Gastrocnemius medialis (tissue), 4 donors: ENCODE measurements around the gene MEN1. TPM values are rescaled to one million over a fixed set of nuclear protein-coding genes. Genes with fewer than 3 reads are reported as not detected.

ENCODE experiments used
- ATAC-seq, 2 donors: fragments of 150-250 bp; one replicate each; pipeline ENCODE4 v1.9.1; 2016
- DNase-seq, 2 donors: peaks; one replicate each; pipeline ENCODE4 v3.0.0-alpha.2; 2019
- H3K27ac ChIP-seq, 4 donors: fragments of 200-600 bp; sonication (generic); 1 replicate in 1 of 4; 2 replicates in 3 of 4; pipeline ENCODE4 v1.5.1; 2016 to 2018; ENCODE audit warnings: mild to moderate bottlenecking in 2 of 4, moderate library complexity in 1 of 4
- H3K27me3 ChIP-seq, 3 donors: fragments of 200-600 bp; sonication (generic) in 2 of 3; 1 replicate in 1 of 3; 2 replicates in 2 of 3; pipeline versions ENCODE4 v1.5.1 to v1.6.0; 2016 to 2019; ENCODE audit warnings: mild to moderate bottlenecking in 1 of 3, moderate library complexity in 1 of 3
- H3K36me3 ChIP-seq, 2 donors: fragments of 200-600 bp; sonication (generic) in 1 of 2; one replicate each; pipeline ENCODE4 v1.5.1; 2017 to 2018
- H3K4me1 ChIP-seq, 2 donors: fragments of 200-600 bp; sonication (generic) in 1 of 2; one replicate each; pipeline ENCODE4 v1.5.1; 2016 to 2017; ENCODE audit warnings: mild to moderate bottlenecking in 2 of 2
- H3K4me3 ChIP-seq, 4 donors: fragments of 200-600 bp; sonication (generic) in 3 of 4; 1 replicate in 1 of 4; 2 replicates in 3 of 4; pipeline ENCODE4 v1.5.1; 2016 to 2019; ENCODE audit warnings: mild to moderate bottlenecking in 2 of 4
- H3K9me3 ChIP-seq, 3 donors: fragments of 200-600 bp; sonication (generic) in 2 of 3; 1 replicate in 1 of 3; 2 replicates in 2 of 3; pipeline ENCODE4 v1.5.1; 2016 to 2019
- POLR2A ChIP-seq, 2 donors: fragments of 450-650 bp; IDR thresholded peaks; one replicate each; pipeline ENCODE4 v1.6.1; 2017; ENCODE audit warnings: antibody characterized with exemption in 2 of 2, mild to moderate bottlenecking in 2 of 2, moderate library complexity in 2 of 2
- in situ Hi-C, 4 donors: fragments of 200-750 bp; cut with MboI; loops; one replicate each; pipeline versions ENCODE4 v1.15.0 to v1.8.0; 2017; ENCODE audit warnings: low sequenced_read_pairs in 4 of 4
- intact Hi-C: fragments of 100-400 bp; cut with DNase I; formaldehyde crosslinking; loops from one replicate; pipeline ENCODE4 v1.15.1; 2023; ENCODE audit warnings: low total_unique reads
- total RNA-seq, 4 donors: library from RNA; depleted of rRNA; stranded (reverse); fragments of >200 nt; gene quantifications; one replicate each; pipeline versions ENCODE4 v1.1.0 to v1.2.3, GENCODE V29; 2016
- TF ChIP-seq, protein P1 (sequence below), 5 experiments: fragments of 450-650 bp in 3 of 5; fragments of 200-600 bp in 2 of 5; sonication (generic) in 2 of 5; IDR thresholded peaks in 4 of 5; conservative IDR thresholded peaks in 1 of 5; 1 replicate in 4 of 5; 2 replicates in 1 of 5; pipeline ENCODE4 v1.5.1; 2016 to 2019; ENCODE audit warnings: antibody characterized with exemption in 5 of 5, mild to moderate bottlenecking in 3 of 5, moderate library complexity in 3 of 5

The MEN1 gene
- total RNA-seq, 4 donors from 2014 or later, result 7.4 to 12.2 (median 9.8) TPM

GRCh38 chr11:64834723-64835615, 24.6 kb upstream of the MEN1 start:
- no peak overlapping the region for H3K27ac ChIP-seq
- H3K4me1 ChIP-seq, result no peaks in the 10 kb centered on the region
- intact Hi-C loops (no loop called here), in situ Hi-C loops (no loop called here)
- DNase-seq (no peak), ATAC-seq (no peak)
- H3K36me3 ChIP-seq, result no peaks in the 10 kb centered on the region
- H3K9me3 ChIP-seq, result no peaks in the 10 kb centered on the region
- H3K4me3 ChIP-seq, result no peak overlapping the region
- TF ChIP-seq, protein P1, sequence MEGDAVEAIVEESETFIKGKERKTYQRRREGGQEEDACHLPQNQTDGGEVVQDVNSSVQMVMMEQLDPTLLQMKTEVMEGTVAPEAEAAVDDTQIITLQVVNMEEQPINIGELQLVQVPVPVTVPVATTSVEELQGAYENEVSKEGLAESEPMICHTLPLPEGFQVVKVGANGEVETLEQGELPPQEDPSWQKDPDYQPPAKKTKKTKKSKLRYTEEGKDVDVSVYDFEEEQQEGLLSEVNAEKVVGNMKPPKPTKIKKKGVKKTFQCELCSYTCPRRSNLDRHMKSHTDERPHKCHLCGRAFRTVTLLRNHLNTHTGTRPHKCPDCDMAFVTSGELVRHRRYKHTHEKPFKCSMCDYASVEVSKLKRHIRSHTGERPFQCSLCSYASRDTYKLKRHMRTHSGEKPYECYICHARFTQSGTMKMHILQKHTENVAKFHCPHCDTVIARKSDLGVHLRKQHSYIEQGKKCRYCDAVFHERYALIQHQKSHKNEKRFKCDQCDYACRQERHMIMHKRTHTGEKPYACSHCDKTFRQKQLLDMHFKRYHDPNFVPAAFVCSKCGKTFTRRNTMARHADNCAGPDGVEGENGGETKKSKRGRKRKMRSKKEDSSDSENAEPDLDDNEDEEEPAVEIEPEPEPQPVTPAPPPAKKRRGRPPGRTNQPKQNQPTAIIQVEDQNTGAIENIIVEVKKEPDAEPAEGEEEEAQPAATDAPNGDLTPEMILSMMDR (IDR thresholded peaks at IDR 0.05 in 4 of 5, conservative IDR thresholded peaks at IDR 0.05 in 1 of 5), result no peak
- TF ChIP-seq POLR2A (IDR thresholded peaks at IDR 0.05), result no peak
- H3K27me3 ChIP-seq, result no peaks in the 10 kb centered on the region

- Histone ChIP-seq H3K27ac (no peak overlapping the region), H3K36me3 (no peaks in the 10 kb centered on the region), H3K27me3 (no peaks in the 10 kb centered on the region), H3K4me1 (no peaks in the 10 kb centered on the region), H3K9me3 (no peaks in the 10 kb centered on the region), H3K4me3 (no peak overlapping the region)
- TF ChIP-seq, protein P1 (IDR thresholded peaks at IDR 0.05 in 4 of 5, conservative IDR thresholded peaks at IDR 0.05 in 1 of 5), result no peak
- TF ChIP-seq POLR2A (IDR thresholded peaks at IDR 0.05), result no peak
- ATAC-seq (no peak), DNase-seq (no peak)
- intact Hi-C loops, result no loop called here
- in situ Hi-C loops, result no loop called here
Observed at GRCh38 chr11:64834031-64834722, 23.8 kb upstream of the MEN1 start.

- Histone ChIP-seq H3K27ac (no peak overlapping the region), H3K4me1 (no peaks in the 10 kb centered on the region), H3K36me3 (no peaks in the 10 kb centered on the region), H3K9me3 (no peaks in the 10 kb centered on the region), H3K4me3 (no peak overlapping the region), H3K27me3 (no peaks in the 10 kb centered on the region)
- TF ChIP-seq POLR2A (IDR thresholded peaks at IDR 0.05), result no peak
- TF ChIP-seq, protein P1 (IDR thresholded peaks at IDR 0.05 in 4 of 5, conservative IDR thresholded peaks at IDR 0.05 in 1 of 5), result no peak
- ATAC-seq (no peak), DNase-seq (no peak)
- in situ Hi-C loops, result no loop called here
- intact Hi-C loops, result no loop called here
Observed at GRCh38 chr11:64833509-64833908, 23.2 kb upstream of the MEN1 start.

GRCh38 chr11:64833198-64833502, 22.8 kb upstream of the MEN1 start:
- intact Hi-C loops, result no loop called here

More at GRCh38 chr11:64833198-64833502, 22.8 kb upstream of the MEN1 start:
- Histone ChIP-seq H3K4me3 (no peak overlapping the region), H3K36me3 (no peaks in the 10 kb centered on the region), H3K9me3 (no peaks in the 10 kb centered on the region), H3K27me3 (no peaks in the 10 kb centered on the region), H3K27ac (no peak overlapping the region), H3K4me1 (no peaks in the 10 kb centered on the region)
- in situ Hi-C loops, result no loop called here
- ATAC-seq (no peak), DNase-seq (no peak)
- TF ChIP-seq, protein P1 (IDR thresholded peaks at IDR 0.05 in 4 of 5, conservative IDR thresholded peaks at IDR 0.05 in 1 of 5), result no peak
- no peak for TF ChIP-seq POLR2A (IDR thresholded peaks at IDR 0.05)
